Loucy (cell line): ENCODE measurements around the gene RUNX2.
A peak's percentile ranks its signal among the peaks of the same experiment; 100 is the strongest.

Experiments
- H2AFZ ChIP-seq: fragments of 200-600 bp; sonication (generic); 2 replicates; pipeline ENCODE4 v1.6.0; 2016; ENCODE audit warnings: antibody characterized with exemption, mild to moderate bottlenecking, low read length, moderate library complexity
- H3F3A ChIP-seq: fragments of 200-600 bp; 2 replicates; pipeline ENCODE4 v1.6.0; 2016; ENCODE audit warnings: antibody characterized with exemption, low read depth, mild to moderate bottlenecking
- H3K27me3 ChIP-seq: fragments of 200-600 bp; sonication (generic); 2 replicates; pipeline ENCODE4 v1.6.1; 2014; ENCODE audit warnings: low read length, mild to moderate bottlenecking; ENCODE audit not compliant: insufficient read depth, poor library complexity, severe bottlenecking
- H3K36me3 ChIP-seq: fragments of 200-600 bp; sonication (generic); 2 replicates; pipeline ENCODE4 v1.6.1; 2016; ENCODE audit warnings: low read length; ENCODE audit not compliant: insufficient read depth
- H3K4me1 ChIP-seq: fragments of 200-600 bp; sonication (generic); 2 replicates; pipeline ENCODE4 v1.5.1; 2014; ENCODE audit warnings: low read length, mild to moderate bottlenecking; ENCODE audit not compliant: insufficient read depth, poor library complexity, severe bottlenecking
- H3K4me2 ChIP-seq: fragments of 200-600 bp; sonication (generic); 2 replicates; pipeline ENCODE4 v1.6.0; 2014; ENCODE audit warnings: antibody characterized with exemption, low read length, low read depth, mild to moderate bottlenecking; ENCODE audit not compliant: poor library complexity, severe bottlenecking
- H3K4me3 ChIP-seq: fragments of 200-600 bp; sonication (generic); 2 replicates; pipeline ENCODE4 v1.5.1; 2014; ENCODE audit warnings: low read length, mild to moderate bottlenecking, mixed read lengths; ENCODE audit not compliant: poor library complexity, severe bottlenecking
- H3K79me2 ChIP-seq: fragments of 200-600 bp; sonication (generic); 2 replicates; pipeline ENCODE4 v1.6.1; 2014; ENCODE audit warnings: low read length; ENCODE audit not compliant: insufficient read depth
- H3K9ac ChIP-seq: fragments of 200-600 bp; sonication (generic); 2 replicates; pipeline ENCODE4 v1.6.0; 2014; ENCODE audit warnings: mild to moderate bottlenecking, low read depth, low read length, moderate library complexity; ENCODE audit not compliant: poor library complexity, severe bottlenecking
- H3K9me2 ChIP-seq: fragments of 200-600 bp; sonication (generic); replicated peaks from 2 replicates; pipeline ENCODE4 v1.6.1; 2016; ENCODE audit warnings: low read depth, low read length, mixed read lengths
- H3K9me3 ChIP-seq: fragments of 200-600 bp; sonication (generic); 2 replicates; pipeline ENCODE4 v1.6.1; 2014; ENCODE audit warnings: mild to moderate bottlenecking, antibody characterized with exemption, low read length, low read depth; ENCODE audit not compliant: insufficient read depth
- H4K20me1 ChIP-seq: fragments of 200-600 bp; sonication (generic); 2 replicates; pipeline ENCODE4 v1.6.0; 2014; ENCODE audit warnings: antibody characterized with exemption, low read length, mild to moderate bottlenecking; ENCODE audit not compliant: insufficient read depth, poor library complexity, severe bottlenecking
- EZH2phosphoT487 ChIP-seq: fragments of 200-600 bp; IDR thresholded peaks from 2 replicates; pipeline ENCODE4 v1.6.1; 2018; ENCODE audit warnings: antibody characterized with exemption, mild to moderate bottlenecking, moderate library complexity, borderline replicate concordance
- TF ChIP-seq, protein P1 (sequence below): fragments of 200-600 bp; sonication (generic); conservative IDR thresholded peaks from 2 replicates; pipeline ENCODE4 v1.5.1; 2014; ENCODE audit warnings: mild to moderate bottlenecking, antibody characterized with exemption, low read length

RUNX2 gene

DNA sequence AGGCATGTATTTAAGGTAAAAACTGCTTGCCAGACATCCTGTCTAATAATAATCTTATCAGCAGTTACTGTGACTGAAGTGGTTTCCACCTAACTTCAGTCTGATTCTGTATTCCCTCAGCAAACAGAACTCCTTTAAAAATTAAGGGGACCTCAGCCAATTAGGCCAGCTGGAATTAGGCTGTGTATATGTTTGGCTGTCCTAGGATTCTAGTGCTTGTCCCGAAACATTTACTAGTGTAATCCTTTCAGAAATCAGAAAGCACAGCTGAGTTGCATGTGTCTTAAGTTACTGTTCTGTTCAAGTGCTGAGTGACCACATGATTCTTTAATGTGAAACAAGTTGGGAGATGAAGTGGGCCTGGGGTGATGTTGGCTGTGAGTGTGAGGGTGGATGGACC is 170.5 kb downstream of the RUNX2 start:
- Histone ChIP-seq H4K20me1 (no peaks in the 10 kb centered on the region), H3K4me3 (no peak overlapping the region), H3K9me2 (no peaks in the 10 kb centered on the region), H3K4me2 (peak overlapping the region; percentile 35), H3K4me1 (peaks cover 82% of the 10 kb centered on the region), H3K79me2 (peaks cover 38% of the 10 kb centered on the region; the same call in 1 of the 2 replicates), H3K36me3 (peaks cover 16% of the 10 kb centered on the region; the same call in 1 of the 2 replicates), H3K27me3 (no peaks in the 10 kb centered on the region), H3K9me3 (no peaks in the 10 kb centered on the region), H3F3A (peaks cover 26% of the 10 kb centered on the region), H3K9ac (peak overlapping the region; percentile 47), H2AFZ (no peak overlapping the region)
- TF ChIP-seq, protein P1, sequence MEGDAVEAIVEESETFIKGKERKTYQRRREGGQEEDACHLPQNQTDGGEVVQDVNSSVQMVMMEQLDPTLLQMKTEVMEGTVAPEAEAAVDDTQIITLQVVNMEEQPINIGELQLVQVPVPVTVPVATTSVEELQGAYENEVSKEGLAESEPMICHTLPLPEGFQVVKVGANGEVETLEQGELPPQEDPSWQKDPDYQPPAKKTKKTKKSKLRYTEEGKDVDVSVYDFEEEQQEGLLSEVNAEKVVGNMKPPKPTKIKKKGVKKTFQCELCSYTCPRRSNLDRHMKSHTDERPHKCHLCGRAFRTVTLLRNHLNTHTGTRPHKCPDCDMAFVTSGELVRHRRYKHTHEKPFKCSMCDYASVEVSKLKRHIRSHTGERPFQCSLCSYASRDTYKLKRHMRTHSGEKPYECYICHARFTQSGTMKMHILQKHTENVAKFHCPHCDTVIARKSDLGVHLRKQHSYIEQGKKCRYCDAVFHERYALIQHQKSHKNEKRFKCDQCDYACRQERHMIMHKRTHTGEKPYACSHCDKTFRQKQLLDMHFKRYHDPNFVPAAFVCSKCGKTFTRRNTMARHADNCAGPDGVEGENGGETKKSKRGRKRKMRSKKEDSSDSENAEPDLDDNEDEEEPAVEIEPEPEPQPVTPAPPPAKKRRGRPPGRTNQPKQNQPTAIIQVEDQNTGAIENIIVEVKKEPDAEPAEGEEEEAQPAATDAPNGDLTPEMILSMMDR: no peak
- no peak for TF ChIP-seq EZH2phosphoT487

DNA sequence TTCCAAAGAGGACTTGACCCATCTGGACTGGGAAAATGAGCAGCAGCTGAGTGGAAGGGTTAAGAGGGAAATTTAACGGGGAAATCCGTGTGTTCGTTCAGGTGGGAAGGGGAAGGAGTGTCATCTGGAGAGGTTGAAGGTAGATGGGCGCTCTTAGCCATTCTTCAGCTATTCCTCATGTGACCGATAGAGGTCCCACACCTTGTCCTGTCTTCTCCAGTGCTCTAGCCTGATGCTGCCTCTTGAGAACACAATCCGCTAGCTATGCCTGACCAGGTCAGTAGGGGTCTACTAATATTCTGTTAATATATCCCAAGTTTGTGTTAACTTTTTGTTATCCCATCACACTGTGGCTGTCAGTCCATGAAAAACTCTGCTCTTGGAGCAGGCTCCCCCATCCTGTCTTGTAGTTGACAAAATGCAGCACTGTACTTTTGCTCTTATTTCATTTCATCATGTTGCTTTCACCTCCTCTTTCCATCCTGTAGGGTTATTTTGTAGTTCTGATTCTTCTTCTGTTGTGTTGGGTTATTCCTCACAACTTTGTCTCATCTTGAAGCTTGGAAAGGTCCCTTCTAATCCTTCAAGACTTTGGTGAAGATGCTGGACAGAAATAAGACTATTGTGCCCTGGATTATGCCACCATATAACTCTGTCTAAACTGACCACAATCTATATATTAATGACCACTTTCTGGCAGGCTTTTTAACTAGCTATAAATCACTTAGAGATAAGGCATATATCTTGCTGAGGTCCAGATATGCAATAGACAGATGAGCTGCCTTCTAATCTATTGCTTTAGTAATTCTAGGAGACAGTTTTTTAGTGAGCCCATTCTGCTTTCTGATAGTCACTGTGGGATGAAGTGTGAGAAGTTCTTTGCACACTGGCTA is 173.0 kb downstream of the RUNX2 start:
- H3K9me2 ChIP-seq: no peaks in the 10 kb centered on the region
- H2AFZ ChIP-seq: no peak overlapping the region
- peaks cover 84% of the 10 kb centered on the region for H3K4me1 ChIP-seq
- no peak for TF ChIP-seq EZH2phosphoT487
- TF ChIP-seq, protein P1: no peak
- no peak overlapping the region for H3K9ac ChIP-seq
- peaks cover 10% of the 10 kb centered on the region; the same call in 1 of the 2 replicates for H3K36me3 ChIP-seq
- H3K4me2 ChIP-seq: no peak overlapping the region
- peaks cover 7% of the 10 kb centered on the region for H3F3A ChIP-seq
- H3K27me3 ChIP-seq: no peaks in the 10 kb centered on the region
- no peaks in the 10 kb centered on the region for H3K9me3 ChIP-seq
- H4K20me1 ChIP-seq: no peaks in the 10 kb centered on the region
- H3K4me3 ChIP-seq: no peak overlapping the region
- H3K79me2 ChIP-seq: peaks cover 38% of the 10 kb centered on the region; the same call in 1 of the 2 replicates

- TF ChIP-seq, protein P1: no peak
- TF ChIP-seq EZH2phosphoT487: no peak
- Histone ChIP-seq H3K36me3 (peaks cover 10% of the 10 kb centered on the region; the same call in 1 of the 2 replicates), H4K20me1 (no peaks in the 10 kb centered on the region), H3K4me1 (peaks cover 79% of the 10 kb centered on the region), H3K9me2 (no peaks in the 10 kb centered on the region), H3K4me2 (no peak overlapping the region), H3K4me3 (no peak overlapping the region), H3K9ac (no peak overlapping the region), H3K27me3 (no peaks in the 10 kb centered on the region), H3K9me3 (no peaks in the 10 kb centered on the region), H3F3A (no peaks in the 10 kb centered on the region), H3K79me2 (peaks cover 37% of the 10 kb centered on the region; the same call in 1 of the 2 replicates), H2AFZ (no peak overlapping the region)
Measured at GRCh38 chr6:45502456-45502855, 174.3 kb downstream of the RUNX2 start.
